HL-60/S4 treated with phorbol 12-myristate 13-acetate at 8.2 ng/mL for 4 days and 3 days (cell line): ENCODE measurements around the gene ARHGEF40.

Experiments
- in situ Hi-C: fragments of 300-500 bp; cut with MboI; formaldehyde crosslinking; loops from 2 replicates; pipeline ENCODE4 v1.15.0; 2022; ENCODE audit warnings: low sequenced_read_pairs

ARHGEF40 gene

GRCh38 chr14:21109377-21110138, 39.5 kb downstream of the ARHGEF40 start:
- in situ Hi-C loops = no loop called here

- in situ Hi-C loops = no loop called here
These were observed 42.2 kb downstream of the ARHGEF40 start for GRCh38 chr14:21112255-21112654.

GRCh38 chr14:21113369-21113768, 43.3 kb downstream of the ARHGEF40 start:
- in situ Hi-C loops = no loop called here

- in situ Hi-C loops = no loop called here
These were observed 48.8 kb downstream of the ARHGEF40 start for GRCh38 chr14:21118933-21119332.

- in situ Hi-C loops = no loop called here
These were observed 50.6 kb downstream of the ARHGEF40 start for GRCh38 chr14:21120686-21121085.

- in situ Hi-C loops = no loop called here
These were observed 51.0 kb downstream of the ARHGEF40 start for GRCh38 chr14:21121122-21121521.

- in situ Hi-C loops = no loop called here
These were observed 53.3 kb downstream of the ARHGEF40 start for GRCh38 chr14:21123429-21123828.

- in situ Hi-C loops = no loop called here
These were observed 63.8 kb downstream of the ARHGEF40 start for GRCh38 chr14:21133901-21134300.

- in situ Hi-C loops = no loop called here
These were observed 65.9 kb downstream of the ARHGEF40 start for GRCh38 chr14:21136024-21136423.
